NCI-H774 (cell line): Measurements from ENCODE around the gene GSK3B.
"Not testable (repeated sequence)": the region's sequence is repeated elsewhere in the genome, so short reads cannot be mapped to it uniquely, and the experiment has no call there.

Source experiments
- DNase-seq: peaks from one replicate; lab custom pipeline; 2025; lab: John Stamatoyannopoulos, UW

The GSK3B gene

GRCh38 chr3:120053647-120054046 lies 40.6 kb downstream of the GSK3B start:
- not testable (repeated sequence) for DNase-seq

DNA sequence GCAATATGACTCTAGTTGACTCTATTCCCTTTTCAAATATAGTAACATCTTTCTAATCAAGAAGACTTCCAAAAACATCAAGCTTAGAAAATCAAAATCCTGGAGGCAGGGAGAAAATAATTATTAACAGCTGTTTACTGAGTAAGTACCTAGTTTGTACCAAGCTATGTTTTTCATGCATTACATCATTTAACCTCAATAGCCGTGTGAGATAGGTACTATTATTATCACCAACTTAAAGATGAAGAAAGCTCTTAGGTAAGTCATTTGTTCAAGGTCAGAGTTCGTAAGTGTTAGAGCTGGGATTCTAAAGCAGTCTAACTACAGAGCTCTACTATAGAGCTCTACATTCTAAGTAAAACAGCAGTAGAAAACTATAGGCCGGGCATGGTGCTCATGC lies 41.6 kb downstream of the GSK3B start:
- DNase-seq: no peak

DNA sequence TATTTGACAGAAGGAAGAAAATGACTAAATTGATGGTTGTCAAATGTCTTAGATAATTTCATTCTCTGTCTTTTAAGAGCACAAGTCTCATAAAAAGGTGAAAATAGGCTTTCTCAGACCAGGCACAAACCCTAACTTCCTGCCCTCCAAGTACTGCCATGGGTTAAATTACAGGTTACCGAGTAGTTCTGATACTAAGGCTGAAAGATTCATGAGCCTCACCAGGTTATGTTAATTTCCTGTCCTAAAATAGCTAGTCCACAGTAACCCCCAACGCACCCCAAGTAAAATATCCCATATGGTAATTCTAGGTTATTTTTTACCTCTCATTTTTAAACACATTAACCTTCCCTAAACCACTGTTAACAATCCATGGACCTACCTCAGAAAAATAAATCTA lies 42.0 kb downstream of the GSK3B start:
- no peak for DNase-seq

DNA sequence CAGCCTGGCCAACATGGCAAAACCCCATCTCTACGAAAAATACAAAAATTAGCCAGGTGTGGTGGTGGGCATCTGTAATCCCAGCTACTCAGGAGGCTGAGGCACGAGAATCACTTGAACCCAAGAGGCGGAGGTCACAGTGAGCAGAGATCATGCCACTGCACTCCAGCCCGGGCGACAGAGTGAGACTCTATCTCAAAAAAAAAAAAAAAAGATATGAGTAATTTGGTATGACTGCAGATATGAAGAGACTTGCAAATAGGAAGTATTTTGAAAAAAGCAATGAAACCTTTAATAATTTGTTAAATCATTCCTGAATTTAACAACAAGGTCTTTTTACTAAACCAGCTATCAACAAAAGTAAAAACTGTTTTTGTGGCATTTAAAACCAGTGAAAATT lies 42.7 kb downstream of the GSK3B start:
- not testable (repeated sequence) for DNase-seq

GRCh38 chr3:120049881-120050539 lies 44.2 kb downstream of the GSK3B start:
- no peak for DNase-seq

GRCh38 chr3:120049072-120049471 lies 45.2 kb downstream of the GSK3B start:
- no peak for DNase-seq

DNA sequence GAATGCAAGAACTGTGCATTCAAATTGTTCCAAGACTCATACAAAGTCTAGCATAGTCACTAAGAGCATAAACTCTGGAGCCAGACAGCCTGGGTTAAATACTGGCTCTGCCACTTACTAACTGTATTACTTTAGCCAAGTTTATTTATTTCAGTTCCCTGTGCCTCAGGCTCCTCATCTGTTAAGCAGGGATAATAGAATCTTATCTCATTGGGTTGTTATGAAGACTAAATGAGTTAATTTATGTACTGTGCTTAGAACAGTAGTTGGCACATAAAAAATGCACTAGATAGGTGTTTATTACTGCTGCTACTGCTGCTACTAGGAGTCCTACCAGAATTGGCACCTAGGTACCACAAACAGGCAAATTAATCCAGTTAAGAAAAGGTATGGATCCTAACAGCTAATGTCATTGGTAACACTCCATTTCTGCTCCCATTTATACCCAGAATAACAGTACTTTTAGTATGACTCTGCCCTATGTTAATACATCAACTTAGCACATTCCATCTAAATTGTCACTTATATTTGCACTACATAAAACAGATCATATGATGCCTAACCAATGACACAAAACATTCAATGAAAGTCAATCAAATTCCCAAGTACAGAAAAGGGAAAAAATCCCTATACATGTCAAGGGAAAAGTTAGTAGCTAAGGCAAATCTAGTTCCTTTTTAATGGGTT lies 45.7 kb downstream of the GSK3B start:
- DNase-seq: no peak

DNA sequence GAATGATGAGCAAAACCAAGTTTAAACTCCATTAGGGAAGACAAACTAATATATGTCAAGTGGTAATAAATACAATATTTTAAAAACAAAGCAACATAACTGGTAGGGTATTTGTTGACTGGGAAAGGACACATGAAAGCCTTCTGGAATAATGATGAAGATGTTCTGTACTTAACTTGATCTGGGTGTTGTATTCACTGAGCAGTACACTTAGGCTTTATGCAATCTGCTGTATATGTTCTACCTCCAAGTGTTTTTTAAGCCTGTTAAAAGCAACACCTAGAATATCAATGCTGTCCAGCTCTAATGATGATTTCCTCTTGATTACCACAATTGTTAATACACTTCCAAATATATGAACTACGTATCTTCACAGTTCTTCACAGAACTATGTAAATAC lies 46.6 kb downstream of the GSK3B start:
- no peak for DNase-seq

GRCh38 chr3:120040813-120041377 lies 53.4 kb downstream of the GSK3B start:
- no peak for DNase-seq

DNA sequence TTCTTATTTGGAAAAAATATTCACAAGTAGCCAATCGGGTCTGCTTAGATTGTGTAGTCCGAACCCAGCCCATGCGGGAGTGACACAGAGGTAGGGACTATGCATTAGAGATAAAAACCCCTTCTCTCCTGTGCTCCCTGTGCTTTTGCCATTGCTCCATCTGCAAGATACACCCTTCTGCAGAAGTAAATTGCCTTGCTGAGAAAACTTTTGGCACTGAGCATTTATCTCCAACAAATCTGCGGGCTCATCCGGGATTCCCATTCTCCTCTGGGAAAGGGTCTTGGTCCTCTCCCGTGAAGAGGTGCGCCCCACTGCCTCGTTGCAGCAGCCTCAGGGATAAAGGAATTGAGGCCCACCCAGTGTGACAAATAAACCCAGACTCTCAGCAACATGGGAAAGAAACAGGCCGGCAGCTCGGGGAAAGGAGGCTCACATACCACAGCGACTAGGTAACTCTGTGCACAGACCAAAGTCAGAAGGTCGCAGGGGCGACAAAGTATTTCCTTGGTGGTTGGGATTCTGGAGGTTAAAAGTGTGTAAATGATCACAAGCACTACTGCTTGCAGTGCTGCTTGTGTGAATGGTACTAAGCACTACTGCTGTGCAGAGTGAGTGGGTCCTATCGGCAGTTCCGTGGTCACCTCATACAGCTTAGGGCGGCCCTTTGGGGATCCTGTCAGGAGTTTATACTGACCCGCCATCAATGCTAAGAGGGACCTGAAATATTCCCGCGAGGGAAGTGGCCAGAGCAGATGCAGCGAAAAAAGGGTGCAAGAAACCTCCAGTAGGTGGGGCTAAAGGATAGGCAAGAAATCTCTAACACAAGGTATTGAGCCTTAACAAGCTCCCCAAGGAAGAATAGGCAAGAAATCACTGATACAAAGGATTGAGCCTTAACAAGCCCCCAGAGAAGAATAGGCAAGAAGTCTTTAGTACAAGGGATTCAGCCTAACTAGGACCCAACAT lies 54.3 kb downstream of the GSK3B start:
- DNase-seq: no peak

DNA sequence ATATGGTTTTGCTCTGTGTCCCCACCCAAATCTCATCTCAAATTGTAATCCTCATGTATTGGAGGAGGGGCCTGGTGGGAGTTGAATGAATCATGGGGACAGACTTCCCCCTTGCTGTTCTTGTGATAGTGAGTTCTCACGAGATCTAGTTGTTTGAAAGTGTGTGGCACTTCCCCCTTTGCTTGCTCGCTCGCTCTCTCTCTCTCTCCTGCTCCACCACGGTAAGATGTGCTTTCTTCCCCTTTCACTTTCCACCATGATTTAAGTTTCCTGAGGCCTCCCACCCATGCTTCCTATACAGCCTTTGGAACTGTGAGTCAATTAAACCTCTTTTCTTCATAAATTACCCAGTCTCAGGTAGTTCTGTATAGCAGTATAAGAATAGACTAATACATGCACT lies 60.7 kb downstream of the GSK3B start:
- no peak for DNase-seq

DNA sequence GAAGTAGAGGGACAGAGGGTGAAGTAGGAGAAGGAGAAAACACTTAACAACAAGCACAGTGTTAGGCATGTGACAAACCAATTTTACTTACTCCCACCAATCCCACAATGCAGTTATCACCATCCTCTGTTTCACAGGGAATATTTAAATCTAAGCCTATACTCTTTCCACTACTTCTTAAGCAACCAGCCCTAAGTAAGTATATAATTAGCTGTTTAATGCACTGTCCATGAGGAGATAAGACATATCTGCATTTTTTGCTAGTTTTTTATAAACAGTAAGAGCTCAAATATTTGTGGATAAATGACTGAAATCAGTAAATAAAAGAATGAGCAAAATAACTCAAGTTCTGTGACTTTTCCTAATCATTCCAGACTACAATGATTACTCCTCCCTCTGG lies 62.7 kb downstream of the GSK3B start:
- no peak for DNase-seq

- DNase-seq: no peak
Observed at GRCh38 chr3:120029749-120030148, 64.5 kb downstream of the GSK3B start.

DNA sequence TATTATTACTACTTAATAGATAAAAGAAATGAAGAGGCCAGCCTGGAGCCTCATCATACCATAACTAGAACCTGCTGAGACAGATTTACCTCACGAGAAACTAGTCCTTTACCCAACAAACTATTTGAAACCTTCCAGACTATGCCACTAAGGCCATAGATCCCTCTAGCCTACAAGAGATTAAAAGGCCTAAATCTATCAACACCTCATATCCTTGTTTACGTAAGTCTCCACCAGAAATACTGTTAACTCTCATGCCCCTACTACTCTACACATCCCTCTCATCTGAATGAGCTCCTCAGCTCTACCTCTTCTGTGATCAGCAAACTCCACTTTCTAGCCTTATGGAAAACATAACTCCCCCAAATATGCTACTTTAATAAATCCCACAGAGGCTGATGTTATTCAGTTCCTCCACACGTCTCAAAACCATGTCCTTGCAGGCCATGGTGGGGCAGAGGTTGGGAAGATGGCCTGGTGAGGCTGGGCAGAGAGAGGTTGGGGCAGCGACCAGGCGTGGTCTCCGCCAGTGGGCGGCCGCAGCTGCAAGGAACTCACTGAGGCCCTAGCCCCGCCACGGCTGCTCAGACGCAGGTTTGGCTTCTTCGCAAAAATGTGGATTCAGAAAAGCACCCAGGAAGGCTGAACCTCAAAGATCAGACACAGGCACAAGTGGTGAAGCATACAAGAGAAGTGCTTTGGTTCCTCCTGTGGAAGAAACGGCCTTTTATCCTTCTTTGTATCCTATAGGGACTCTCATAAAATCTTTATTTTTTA lies 65.8 kb downstream of the GSK3B start:
- DNase-seq: no peak

DNA sequence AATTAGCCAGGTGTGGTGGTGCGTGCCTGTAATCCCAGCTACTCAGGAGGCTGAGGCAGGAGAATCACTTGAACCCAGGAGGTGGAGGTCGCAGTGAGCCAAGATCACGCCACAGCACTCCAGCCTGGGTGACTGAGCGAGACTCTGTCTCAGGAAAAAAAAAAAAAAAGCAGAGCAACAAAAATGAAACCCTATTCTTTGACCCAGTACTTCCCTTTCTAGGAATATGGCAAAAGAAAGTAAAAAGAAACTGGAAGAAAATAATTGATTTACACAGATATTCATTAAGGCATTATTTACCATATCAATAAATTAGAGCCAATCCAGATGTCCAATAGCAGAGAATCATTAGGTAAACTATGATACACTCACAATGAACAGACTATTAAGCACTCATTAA lies 67.0 kb downstream of the GSK3B start:
- no peak for DNase-seq

DNA sequence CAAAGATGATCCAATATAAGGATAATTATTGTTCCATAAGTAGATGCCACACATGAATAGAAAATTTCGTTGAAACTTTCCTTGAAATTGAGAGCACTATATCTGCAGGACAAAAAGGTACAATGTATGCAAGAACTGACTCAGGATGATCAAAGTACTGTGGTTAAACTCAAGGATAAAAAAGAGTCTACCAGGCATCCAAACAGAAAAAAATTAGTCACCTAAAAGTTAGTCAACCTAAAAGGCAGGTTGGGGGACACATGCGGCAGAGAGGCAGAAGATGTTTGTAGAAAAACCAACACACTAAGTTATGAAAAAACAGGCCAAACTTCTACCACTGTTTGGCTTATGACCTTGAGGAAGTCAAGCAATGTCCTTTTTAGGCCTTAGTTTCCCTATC lies 68.7 kb downstream of the GSK3B start:
- no peak for DNase-seq

- DNase-seq: no peak
Observed at GRCh38 chr3:120024103-120024502, 70.1 kb downstream of the GSK3B start.

GRCh38 chr3:120022729-120023128 lies 71.5 kb downstream of the GSK3B start:
- no peak for DNase-seq

DNA sequence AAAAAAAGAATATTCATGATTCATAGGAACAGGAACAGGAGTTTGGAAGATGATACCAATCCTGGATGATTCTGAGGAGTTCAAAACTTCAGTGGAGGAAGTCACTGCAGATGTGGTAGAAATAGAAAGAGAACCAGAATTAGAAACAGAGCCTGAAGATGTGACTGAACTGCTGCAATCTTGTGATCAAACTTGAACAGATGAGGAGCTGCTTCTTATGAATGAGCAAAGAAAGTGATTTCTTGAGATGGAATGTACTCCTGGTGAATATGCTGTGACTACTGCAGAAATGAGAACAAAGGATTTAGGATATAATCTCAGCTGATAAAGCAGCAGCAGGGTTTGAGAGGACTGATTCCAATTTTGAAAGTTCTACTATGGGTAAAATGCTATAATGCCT lies 72.7 kb downstream of the GSK3B start:
- no peak for DNase-seq

DNA sequence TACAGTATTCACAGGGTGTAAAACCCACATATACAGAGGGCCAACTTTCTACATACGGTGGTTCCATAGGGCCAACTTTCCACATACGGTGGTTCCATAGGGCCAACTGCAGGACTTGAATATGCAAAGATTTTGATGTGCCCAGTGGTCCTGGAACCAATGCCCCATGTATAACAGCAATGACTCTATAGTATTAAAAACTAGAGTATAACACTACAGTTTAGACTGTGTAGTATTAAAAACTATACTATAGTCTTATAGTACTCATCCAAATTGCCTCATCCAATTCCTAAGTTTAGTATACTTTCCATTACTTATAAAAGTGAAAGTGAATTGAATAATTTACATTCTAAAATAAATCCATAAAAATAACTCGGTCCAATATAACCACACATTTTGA lies 75.9 kb downstream of the GSK3B start:
- no peak for DNase-seq

DNA sequence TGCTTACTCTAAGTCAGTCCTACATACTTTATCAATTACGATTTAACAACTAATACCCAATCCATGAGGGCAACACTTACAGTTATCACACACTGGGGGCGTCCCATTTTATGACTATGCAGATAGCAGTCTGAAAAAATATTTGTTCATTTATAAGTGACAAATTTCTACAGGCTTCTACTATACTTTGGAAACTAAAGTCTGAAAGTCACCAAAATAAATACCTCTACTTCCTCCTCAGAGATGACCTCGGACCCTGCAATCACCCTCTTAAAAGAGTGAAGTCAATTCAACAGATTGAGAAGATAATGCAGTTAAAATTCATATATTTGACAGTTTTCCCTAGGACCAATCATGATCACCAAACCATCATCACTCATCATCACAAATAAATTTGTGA lies 76.6 kb downstream of the GSK3B start:
- no peak for DNase-seq

GRCh38 chr3:120013481-120013880 lies 80.8 kb downstream of the GSK3B start:
- DNase-seq: no peak
